Activated CD4-positive, alpha-beta T cell treated with anti-CD3 and anti-CD28 coated beads, Interleukin-2, amount 50 U/mL, for 4 hours (primary cell): ENCODE measurements around the gene OLFML2A.
"Not testable (repeated sequence)": the region's sequence is repeated elsewhere in the genome, so short reads cannot be mapped to it uniquely, and the experiment has no call there.

ENCODE experiments used
- DNase-seq, 2 experiments: peaks; one replicate each; pipeline ENCODE4 v3.0.0-alpha.2; 2020

The OLFML2A gene

DNA sequence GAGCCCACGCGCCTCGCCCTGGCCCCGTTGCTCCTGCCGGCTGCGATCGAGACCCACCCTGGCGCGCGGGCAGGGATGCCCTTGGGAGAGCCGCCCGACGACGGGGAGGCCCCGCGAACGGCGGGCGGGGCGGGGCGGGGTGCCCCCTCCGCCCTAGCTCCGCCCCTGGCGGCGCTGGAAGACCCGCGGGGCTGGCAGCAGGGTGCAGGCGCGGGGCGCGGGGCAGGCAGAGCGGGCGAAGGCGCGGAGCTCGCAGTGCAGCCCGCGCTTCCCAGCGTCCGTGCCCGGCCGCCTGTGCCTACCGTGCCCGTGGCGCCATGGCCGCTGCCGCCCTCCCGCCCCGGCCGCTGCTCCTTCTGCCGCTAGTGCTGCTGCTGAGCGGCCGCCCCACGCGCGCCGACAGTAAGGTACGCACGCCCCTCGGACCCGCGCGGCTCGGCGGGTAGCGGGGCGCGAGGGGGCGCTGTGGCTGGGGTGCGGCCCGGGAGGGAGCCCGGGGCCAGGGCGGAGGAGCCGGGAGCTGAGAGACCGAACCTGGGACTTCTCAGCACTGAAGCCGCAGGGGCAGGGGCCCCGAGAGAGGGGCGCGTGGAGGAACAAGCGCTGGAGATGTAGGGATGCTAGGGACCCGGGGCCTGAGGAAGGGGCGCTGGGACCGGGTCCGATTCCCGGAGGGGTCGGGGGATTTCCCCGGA is at the start of gene OLFML2A:
TSS of gene OLFML2A (plus strand) at position 180 of the 695 bp plus-strand sequence. CDS start at position 318, 138 bp downstream.
- DNase-seq = no peak

DNA sequence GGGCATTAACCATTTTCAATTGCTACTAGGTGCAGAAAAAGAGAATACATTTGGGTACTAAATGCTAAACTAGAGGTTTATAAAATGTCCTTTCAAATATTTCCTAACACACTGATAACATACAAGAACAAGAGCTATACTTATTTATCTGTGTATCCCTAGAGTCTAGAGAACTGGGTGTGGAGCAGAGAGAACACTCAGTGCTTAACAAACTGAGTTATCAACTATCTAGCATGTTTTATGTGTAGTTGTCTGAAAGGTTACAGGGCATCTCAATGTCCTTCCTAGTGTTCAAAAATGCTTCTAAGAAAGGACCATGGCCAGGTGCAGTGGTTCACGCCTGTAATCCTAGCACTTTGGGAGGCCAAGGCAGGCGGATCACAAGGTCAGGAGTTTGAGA is 46.2 kb upstream of the OLFML2A start:
- DNase-seq = no peak

DNA sequence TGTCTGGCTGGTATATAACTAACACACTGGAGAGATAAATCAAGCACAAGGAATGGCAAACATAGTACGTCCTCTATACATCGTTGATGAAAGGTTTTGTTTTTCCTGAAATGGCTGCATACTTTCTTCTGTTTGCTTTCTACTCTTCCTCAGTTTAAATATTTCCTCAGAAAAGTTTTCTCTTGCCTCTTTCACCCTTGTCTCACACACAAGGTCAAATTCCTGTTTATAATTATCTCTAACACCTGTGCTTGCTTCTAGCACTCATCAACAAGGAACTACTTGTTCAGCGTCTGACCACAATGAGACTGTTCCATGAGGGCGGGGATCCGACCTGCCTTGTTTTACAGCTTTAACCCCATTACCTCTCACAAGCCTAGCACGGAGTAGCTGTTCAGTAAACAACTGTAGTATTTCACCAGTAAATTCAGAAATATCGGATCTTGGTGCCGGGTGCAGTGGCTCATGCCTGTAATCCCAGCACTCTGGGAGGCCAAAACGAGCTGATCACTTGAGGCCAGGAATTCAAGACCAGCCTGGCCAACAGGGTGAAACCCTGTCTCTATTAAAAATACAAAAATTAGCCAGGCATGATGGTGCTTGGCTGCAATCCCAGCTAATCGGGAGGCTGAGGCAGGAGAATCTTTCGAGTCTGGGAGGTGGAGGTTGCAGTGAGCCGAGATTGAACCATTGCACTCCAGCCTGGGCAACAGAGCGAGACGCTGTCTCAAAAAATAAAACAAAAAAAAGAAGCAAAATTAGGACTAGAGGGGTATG is 42.8 kb upstream of the OLFML2A start:
- DNase-seq = no peak

DNA sequence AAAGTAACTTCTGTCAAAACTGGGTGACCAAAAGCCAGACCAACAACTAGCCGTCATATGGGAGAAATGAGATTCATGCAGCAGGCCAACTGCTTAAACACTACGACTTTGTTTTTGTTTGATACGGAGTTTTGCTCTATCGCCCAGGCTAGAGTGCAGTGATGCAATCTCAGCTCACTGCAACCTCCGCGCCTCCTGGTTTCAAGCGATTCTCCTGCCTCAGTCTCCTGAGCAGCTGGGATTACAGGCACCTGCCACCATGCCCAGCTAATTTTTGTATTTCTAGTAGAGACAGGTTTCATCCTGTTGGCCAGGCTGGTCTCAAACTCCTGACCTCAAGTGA is 42.2 kb upstream of the OLFML2A start:
- DNase-seq = not testable (repeated sequence)

DNA sequence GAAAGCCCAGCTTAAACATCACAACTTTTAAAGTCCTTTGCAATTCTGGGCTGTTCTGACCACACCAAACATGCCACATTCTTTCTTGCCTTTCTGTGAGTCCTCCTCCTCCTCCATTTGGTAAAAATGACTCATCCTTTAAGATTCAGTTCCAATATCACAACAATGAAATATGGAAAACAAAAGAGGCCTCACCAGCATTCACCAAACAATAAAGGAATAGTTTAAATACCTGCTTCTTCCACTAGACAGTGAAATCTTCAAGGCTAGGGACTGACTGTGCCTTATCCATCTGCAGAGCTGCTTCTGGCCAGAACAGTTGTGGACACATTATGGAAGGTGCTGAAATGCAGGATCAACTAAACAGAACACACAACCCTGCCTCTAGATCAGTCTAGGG is 41.8 kb upstream of the OLFML2A start:
- no peak for DNase-seq

DNA sequence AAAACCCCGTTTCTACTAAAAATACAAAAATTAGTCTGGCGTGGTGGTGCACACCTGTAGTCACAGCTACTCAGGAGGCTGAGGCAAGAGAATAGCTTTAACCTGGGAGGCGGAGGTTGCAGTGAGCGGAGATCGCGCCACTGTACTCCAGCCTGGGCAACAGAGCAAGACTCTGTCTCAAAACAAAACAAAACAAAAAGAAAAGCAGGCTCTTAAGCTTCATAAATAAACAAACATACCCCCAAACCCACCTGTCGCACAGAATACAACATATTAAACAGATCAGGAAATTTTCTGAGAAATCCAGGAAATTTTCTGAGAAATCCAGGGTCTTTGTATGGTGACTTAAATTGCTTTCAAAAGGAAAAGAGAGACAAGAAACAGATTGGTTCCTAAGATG is 38.9 kb upstream of the OLFML2A start:
- DNase-seq = not testable (repeated sequence)

DNA sequence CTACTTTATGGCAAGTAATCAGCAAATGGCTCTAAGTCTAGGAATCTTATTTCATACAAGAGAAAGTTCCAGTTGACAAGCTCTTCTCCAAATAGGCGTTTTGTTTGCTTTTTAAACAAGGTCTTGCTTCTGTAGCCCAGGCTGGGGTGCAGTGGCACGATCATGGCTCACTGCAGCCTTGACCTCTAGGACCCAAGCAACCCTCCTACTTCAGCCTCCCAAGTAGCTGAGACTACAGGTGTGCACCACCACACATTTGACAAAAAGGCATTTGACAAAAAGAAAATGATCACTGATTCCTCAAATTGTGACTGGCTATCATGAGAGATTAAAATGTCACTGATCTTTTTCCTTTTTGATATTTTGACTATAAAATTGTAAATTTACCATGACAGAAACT is 37.6 kb upstream of the OLFML2A start:
- DNase-seq = no peak

DNA sequence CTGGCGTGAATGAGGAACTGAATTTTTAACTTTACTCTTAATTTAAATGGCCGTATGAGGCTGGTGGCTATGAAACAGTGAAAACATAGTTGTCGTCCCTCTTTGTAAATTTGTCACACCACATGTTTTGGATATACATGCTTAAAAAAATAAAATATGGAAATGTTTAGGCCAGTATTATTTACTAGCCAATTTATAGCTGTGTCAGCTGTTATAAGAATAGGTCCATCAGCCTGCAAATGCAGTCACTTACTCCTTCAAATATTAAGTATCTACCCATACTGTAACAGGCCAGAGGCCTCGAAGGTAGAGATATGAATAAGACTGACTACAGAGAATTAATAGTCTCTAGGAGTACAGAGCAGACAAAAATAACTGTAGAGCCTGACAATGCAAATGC is 35.8 kb upstream of the OLFML2A start:
- no peak for DNase-seq

DNA sequence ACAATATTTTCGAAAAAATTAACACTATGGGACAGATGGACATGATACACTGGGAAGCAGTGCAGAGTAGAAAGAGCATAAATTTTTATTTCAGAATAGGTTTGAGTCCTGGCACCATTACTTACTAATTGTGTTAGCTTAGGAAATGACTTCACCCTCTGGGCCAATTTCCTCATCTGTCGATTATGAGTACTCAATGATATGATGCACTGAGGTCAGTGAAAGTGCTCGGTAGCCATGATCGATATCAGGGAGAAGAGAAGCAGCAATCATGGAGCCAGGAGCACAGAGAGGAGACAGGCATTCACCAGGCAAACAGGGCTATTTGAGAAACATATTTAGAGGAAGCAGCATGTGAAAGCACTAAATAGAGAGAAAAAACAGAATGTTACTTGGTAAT is 35.3 kb upstream of the OLFML2A start:
- no peak for DNase-seq

DNA sequence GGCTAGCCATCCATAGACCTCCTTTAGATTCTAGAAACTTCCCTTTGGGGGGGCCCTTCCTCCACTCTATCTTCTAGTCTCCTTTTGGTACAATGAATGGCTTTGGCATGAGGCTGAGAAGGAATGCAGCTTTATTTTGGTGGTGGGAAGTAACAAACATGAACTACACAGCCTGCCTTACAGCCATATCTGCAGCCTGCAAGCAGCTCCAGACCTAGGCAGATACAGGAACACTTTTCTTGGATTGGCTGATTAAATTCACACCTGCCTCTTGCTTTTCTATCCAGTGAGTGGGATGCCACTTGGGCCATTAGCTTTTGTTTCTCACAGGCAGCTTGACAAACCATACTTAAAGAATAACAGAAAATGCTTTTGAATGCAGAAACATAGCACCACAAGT is 34.0 kb upstream of the OLFML2A start:
- DNase-seq = no peak

DNA sequence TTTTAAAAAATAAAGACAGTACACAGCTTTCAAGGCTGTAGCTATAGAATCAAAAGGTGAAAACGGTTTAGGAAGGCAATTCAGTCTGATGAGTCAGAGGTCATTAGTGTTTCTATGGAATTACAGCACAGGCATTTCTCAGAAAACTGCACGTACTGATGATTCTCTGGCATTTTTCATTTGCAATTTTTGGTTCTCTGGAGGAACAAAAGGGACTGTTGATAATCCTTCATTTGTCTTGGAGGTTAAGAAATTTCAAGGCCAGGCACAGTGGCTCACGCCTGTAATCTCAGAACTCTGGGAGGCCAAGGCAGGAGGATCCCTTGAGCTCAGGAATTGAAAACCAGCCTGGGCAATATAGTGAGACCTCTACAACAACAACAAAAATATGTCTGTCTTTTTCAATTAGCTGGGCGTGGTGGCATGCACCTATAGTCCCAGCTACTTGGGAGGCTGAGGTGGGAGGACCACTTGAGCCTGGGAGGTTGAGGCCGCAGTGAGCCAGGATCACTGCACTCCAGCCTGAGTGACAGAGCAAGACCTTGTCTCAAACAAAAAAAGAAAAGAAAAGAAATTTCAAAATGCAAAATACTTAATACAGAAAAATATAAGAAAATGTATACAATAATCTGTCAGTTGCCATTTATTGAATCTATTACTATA is 33.1 kb upstream of the OLFML2A start:
- no peak for DNase-seq

DNA sequence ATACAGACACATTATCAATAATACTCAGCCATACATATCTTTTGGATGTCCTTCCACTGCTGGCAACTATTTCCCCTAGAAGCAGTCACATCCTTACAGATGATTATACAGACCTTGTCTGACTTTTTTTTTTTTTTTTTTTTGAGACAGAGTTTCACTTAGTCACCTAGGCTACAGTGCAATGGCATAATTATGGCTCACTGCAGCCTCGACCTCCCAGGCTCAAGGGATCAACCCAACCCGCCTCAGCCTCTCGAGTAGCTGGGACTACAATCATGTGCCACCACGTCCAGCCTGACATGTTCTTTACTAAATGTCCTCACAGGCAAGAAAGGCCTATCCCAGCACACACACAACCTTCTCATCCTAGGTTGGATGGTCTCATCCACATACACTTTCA is 29.9 kb upstream of the OLFML2A start:
- DNase-seq = no peak

DNA sequence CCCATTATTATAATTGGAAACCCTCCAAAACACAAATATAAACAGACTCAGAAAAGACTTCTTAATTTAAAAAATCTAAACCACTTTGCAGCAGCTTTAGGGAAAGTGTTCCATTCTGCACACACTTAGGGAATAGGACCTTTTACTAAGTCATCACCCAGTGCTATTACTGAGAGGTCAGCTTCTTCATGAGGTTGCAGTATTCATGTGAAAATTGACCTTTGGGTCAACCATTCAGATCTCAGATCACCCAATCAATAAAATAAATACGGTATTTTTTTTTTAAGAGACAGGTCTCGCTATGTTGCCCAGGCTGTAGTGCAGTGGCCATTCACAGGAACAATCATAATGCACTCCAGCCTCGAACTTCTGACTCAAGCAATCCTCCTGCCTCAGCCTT is 27.6 kb upstream of the OLFML2A start:
- DNase-seq = no peak

DNA sequence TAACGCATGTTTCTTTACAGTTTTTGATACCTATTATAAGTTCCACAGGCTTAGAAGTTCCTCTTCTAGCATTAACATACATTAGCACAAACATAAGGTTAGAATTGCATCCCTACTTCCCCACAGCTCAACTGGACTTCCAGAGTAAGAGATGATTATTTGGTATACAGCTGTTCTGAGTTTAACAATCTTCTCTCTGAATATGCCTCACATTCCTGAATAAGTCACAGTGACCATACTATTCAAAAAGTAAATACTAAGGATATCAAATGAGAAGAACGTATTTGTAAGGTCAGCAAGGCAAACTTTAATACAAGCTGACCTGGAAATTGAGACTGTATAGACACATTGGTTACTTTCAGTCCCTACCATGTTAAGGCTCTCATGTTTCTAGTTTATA is 27.2 kb upstream of the OLFML2A start:
- DNase-seq = no peak

DNA sequence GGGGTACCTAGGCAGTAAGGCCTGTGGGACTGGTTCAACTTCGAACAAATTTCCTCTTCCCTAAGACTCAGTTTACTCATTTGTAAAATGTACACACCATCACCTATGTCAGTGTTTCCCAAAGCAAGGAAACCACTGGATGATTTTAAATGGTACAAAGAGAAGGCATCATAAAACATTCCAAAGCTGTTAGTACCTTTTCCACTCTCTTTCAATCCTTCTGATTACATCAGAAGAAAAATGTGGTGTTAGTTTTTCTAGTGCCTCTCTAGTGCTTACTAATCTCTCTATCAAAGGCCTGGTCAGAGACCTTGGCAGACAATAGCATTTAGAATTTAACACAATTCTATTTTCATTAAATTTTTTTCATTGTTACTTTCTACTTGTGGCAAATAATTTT is 24.0 kb upstream of the OLFML2A start:
- DNase-seq = no peak

DNA sequence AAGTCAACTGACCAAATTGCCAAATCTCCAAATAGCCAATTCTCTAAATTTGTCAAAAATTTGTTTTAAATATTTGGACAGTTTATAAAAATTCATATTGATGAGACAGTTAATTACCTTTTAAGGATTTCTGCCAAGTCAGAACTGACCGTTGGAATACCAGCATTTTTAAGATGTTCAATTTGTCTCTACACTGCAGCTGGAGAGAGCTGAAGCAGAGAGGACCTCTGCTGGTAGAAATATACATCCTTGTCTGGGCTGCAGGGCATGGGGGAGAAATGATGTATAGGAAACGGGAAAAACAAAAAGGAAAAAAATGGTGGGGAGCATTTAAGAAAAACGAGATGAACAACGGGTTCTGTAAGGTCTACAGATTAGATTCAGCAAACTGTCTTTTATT is 22.6 kb upstream of the OLFML2A start:
- no peak for DNase-seq

DNA sequence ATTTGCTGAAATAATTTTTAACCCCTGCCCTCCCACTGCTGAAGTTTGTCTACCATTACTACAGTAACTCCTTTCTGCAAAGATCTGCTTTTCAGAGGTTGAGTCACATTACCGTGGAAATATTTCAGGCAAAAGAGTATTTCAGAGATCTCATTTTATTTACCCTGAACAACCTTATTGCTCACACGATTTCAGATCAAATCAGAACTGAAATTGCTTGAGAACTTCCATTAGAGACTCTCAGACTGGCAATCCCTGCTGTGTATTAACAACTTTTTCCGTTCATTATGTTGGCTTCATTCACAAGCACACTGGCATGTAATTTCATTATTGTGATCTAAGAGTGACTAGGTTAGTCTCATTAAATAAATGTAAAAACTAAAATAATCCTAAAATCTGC is 21.9 kb upstream of the OLFML2A start:
- DNase-seq = no peak

DNA sequence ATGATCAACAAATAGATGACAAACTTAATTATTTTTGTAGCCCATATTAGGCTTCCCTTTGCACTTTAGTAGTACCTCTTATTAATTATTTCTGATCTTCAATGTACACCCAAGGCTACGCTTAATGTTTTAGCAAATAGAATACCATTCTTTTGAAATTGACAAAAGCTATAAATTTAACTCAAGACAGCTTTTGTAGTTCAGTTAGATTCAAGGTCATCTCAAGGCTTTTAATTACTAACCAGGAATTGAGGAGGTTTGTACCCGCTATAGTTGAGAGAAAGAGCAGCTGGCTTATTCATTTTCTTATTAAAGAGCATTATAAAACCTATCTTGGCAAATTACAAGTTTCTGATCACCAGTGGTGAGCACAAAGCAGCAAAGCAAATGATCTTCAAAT is 20.9 kb upstream of the OLFML2A start:
- no peak for DNase-seq

DNA sequence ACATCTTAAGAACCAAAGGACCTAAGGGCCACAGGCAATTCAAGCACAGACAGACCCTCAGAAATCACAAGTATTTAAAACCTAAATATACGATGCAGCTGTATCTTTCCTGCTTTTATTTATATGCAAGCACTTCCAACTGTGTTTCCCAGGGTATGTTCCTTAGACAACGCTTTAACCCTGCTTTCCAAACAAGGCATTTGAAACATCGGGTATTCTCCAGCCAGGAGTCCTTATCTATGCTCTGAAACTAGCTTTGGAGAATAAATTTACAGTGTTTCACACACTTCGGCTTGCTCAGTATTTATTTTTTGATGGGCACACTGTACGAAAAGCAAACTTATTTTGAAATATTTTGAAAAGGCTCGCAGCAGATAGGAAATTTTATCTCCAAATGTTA is 19.3 kb upstream of the OLFML2A start:
- no peak for DNase-seq

DNA sequence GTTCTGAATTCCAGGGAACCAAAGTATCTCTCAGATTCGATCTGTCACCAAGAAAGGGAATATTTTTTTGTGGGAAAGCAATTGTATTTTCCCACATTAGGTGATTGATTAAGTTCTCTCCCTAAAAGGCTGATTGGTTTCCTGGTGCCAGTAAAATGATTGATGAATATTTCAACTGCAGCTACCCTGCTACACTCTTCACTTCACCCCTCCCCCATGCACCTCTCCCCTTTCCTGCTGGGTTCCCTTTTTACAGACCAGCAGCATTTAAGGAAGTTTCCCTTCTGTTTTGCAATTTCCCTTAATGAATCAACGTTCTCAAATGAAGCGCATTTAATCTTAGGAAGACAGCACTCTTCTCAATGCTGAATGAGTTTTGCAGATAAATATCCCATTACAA is 18.9 kb upstream of the OLFML2A start:
- DNase-seq = no peak

DNA sequence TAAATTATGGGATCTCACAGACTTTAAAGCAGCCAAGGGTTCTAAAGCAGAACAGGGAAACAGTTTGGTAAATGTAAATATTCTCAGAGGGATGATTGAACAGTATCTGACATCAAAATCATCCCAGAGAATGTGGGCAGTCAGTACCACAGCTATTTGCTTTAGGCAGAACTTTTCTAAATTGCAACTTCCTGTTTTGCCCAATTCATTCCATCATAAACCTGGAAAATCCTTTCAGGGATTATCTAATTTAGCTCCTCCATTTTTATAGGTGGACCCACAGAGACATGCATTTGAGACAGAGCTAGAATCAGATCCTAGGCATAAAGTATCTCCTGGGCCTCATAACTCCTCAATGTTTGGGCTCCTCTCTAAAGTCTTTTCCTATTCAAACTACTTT is 18.2 kb upstream of the OLFML2A start:
- DNase-seq = no peak

DNA sequence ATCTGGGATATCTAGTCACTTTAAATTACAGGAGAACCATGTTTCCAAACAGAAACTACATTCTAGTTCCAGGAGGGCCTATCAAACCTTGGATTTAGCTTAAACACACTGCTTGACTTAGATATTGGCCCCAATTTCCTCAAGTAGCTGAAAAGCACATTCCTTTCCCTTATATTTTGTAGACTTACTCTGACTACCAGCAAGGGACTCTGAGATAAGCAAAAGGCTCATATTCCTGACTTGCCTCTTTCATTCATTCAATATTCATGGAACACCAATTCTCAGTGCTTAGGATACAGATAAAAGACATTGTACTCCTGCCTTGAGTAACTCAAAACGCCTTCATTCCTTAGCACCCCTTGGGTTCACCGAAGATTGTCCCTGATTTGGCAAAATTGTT is 17.6 kb upstream of the OLFML2A start:
- no peak for DNase-seq

DNA sequence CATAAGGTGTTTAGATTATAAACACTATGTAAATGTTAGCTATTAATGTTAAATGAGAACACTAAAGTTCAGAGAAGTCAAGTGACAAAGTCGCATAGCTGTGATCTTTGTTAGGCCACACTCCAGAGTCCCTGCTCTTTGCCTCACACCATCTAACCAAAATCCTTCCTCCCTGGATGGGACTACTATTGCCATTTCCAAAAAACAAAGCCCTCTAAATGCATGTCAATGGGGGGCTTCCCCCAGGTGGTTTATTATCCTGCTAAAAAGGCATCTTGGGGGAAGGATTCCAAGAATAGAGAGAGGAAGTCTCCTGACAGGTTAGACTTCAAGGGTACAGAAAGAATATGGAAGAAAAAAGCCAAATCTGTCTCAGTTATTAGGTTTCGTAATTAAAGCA is 16.2 kb upstream of the OLFML2A start:
- no peak for DNase-seq

DNA sequence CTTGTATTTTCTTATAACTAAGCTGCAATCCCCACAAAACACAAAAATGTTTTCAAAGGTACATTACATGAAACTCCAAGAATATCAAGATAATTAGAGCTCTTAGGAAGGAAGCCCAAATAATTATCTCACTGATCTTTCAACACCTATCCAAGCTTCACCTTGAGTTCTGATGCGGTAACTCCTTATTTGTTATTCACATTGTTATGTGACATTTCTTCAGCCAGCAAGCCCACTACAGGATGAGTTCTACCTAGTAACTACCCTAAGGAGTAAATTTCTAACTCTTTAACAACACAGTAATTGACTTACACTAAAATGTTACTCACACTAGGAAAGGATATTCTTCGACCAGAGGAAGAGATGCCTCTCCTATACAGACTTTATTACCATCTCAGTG is 15.7 kb upstream of the OLFML2A start:
- no peak for DNase-seq
